ENCODE measurements around the gene TCF3. TPM values are rescaled to one million over a fixed set of nuclear protein-coding genes. Genes with fewer than 3 reads are reported as not detected.

TCF3 gene
- total RNA-seq, 1 experiment from 2014 or later, result 304 TPM

DNA sequence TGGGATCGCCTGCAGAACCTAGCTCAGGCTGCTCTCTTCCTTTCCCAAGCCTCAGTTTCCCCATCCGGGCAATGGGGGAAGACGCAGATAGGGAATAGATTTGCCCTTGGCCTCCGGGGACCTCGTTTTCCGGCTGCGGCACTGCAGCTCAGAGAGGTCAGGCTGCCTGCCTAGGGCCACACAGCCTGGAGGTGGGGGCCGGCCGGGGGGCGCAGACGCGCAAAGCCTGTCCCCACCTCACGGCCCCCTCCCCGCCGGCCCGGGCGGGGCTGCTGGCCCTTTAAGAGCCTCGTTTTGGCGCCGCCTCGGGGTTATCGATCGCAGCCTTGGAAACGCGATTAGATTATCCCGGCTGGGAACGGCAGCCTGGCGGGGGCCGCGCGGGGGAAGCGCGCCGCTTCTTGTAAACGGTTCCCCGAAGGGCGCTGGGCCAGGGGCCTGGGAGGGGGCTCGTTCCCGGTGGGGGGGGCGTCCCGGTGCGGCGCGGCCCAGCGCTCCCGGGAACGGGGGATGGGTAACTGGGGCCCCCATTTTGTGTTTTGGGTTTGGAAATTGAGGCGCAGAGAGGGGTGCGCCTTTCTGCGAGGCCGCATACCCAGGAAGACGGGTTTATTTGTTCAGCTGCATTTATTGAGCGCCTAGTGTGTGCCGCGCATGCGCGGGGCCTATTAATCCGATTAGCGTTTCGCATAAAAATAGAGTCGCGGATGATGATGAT is 23.4 kb upstream of the TCF3 start:
- Histone ChIP-seq H3K27ac (ENCODE audit: insufficient read length, low read depth, low read length) (no peak overlapping the region), H3K79me2 (ENCODE audit: insufficient read depth, low read length) (no peaks in the 10 kb centered on the region), H3T11ph (ENCODE audit: low read length) (no peak overlapping the region), H2BK15ac (ENCODE audit: low read depth, low read length) (no peak overlapping the region; the same call in 1 of the 2 replicates), H3K79me1 (ENCODE audit: insufficient read depth, low read depth, low read length, poor library complexity, severe bottlenecking) (no peaks in the 10 kb centered on the region), H3K14ac (ENCODE audit: insufficient read depth, low read length) (no peak overlapping the region), H2AK5ac (ENCODE audit: insufficient read length, low read length) (no peak overlapping the region), H4K91ac (ENCODE audit: insufficient read length, low read depth, low read length) (no peak overlapping the region), H3K23me2 (ENCODE audit: insufficient read length, low read depth, low read length, poor library complexity, severe bottlenecking) (peaks cover 7% of the 10 kb centered on the region), H3K4me2 (ENCODE audit: insufficient read depth, insufficient read length, low read length) (peak overlapping the region; percentile 26), H2BK12ac (ENCODE audit: insufficient read length, low read depth, low read length) (no peak overlapping the region), H3K27me3 (ENCODE audit: insufficient read depth, low read length) (peaks cover 12% of the 10 kb centered on the region), H2BK120ac (ENCODE audit: low read depth, low read length, poor library complexity, severe bottlenecking) (no peak overlapping the region), H3K4ac (ENCODE audit: low read depth, low read length) (no peak overlapping the region), H3K23ac (ENCODE audit: insufficient read length, low read depth, low read length) (no peak overlapping the region), H2AFZ (ENCODE audit: low read length) (no peak overlapping the region), H3K18ac (ENCODE audit: insufficient read length, low read depth, low read length) (no peak overlapping the region), H2BK20ac (ENCODE audit: low read depth, low read length, poor library complexity, severe bottlenecking) (no peak overlapping the region), H3K9ac (ENCODE audit: extremely low read depth, insufficient read length, low read length) (no peak overlapping the region), H3K4me1 (ENCODE audit: insufficient read depth, low read length) (no peaks in the 10 kb centered on the region), H4K20me1 (ENCODE audit: control insufficient read depth, insufficient read depth, insufficient read length) (no peaks in the 10 kb centered on the region), H4K8ac (replicated peaks; ENCODE audit: insufficient read length, low read depth, low read length) (no peak overlapping the region), H3K9me3 (ENCODE audit: control insufficient read depth, low read depth, low read length) (no peaks in the 10 kb centered on the region), H3K56ac (ENCODE audit: insufficient read length, low read depth, low read length) (no peak overlapping the region), H2BK5ac (ENCODE audit: insufficient read length, low read length) (no peak overlapping the region), H4K5ac (ENCODE audit: insufficient read length, low read depth, low read length) (no peak overlapping the region)
- Mint-ChIP-seq H3K4me1 (peaks cover 0 to 12% of the 10 kb centered on the region in 2 experiments; a peak in 2 of 4 replicates), H3K4me3 (peak overlapping the region; percentile 15 to 72; a peak in 4 of 5 replicates), H3K27ac (no peak overlapping the region), H3K9me3 (no peaks in the 10 kb centered on the region; a peak in 2 of 5 replicates), H3K36me3 (ENCODE audit: insufficient read depth in 1 of 3, low read depth in 3 of 3) (no peaks in the 10 kb centered on the region), H3K27me3 (ENCODE audit: low read depth) (peaks cover 89% of the 10 kb centered on the region)
- peak; percentile 38 for DNase-seq
- TF ChIP-seq, protein P1, sequence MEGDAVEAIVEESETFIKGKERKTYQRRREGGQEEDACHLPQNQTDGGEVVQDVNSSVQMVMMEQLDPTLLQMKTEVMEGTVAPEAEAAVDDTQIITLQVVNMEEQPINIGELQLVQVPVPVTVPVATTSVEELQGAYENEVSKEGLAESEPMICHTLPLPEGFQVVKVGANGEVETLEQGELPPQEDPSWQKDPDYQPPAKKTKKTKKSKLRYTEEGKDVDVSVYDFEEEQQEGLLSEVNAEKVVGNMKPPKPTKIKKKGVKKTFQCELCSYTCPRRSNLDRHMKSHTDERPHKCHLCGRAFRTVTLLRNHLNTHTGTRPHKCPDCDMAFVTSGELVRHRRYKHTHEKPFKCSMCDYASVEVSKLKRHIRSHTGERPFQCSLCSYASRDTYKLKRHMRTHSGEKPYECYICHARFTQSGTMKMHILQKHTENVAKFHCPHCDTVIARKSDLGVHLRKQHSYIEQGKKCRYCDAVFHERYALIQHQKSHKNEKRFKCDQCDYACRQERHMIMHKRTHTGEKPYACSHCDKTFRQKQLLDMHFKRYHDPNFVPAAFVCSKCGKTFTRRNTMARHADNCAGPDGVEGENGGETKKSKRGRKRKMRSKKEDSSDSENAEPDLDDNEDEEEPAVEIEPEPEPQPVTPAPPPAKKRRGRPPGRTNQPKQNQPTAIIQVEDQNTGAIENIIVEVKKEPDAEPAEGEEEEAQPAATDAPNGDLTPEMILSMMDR (conservative IDR thresholded peaks at IDR 0.05), result no peak
- WGBS (ENCODE audit: extremely low coverage, insufficient read length, low lambda C conversion rate), result no CpG with 5 or more reads among the region's 62 CpGs

Measured in H9 (cell line).